M059J (cell line): ENCODE results near the gene SERPINE2. TPM values are rescaled to one million over a fixed set of nuclear protein-coding genes. Genes with fewer than 3 reads are reported as not detected.

Experiments
- DNase-seq: peaks from one replicate; pipeline ENCODE4 v3.0.0-alpha.2; 2012; ENCODE audit warnings: low read depth
- total RNA-seq: library from RNA; depleted of rRNA; stranded (reverse); fragments of >200 nt; shearing (Covaris generic); gene quantifications from 2 replicates; pipeline ENCODE4 v1.2.3, GENCODE V29; 2014; rRNA removed

Gene SERPINE2, protein sequence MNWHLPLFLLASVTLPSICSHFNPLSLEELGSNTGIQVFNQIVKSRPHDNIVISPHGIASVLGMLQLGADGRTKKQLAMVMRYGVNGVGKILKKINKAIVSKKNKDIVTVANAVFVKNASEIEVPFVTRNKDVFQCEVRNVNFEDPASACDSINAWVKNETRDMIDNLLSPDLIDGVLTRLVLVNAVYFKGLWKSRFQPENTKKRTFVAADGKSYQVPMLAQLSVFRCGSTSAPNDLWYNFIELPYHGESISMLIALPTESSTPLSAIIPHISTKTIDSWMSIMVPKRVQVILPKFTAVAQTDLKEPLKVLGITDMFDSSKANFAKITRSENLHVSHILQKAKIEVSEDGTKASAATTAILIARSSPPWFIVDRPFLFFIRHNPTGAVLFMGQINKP
- total RNA-seq = 231 and 246 TPM in 2 replicates

DNA sequence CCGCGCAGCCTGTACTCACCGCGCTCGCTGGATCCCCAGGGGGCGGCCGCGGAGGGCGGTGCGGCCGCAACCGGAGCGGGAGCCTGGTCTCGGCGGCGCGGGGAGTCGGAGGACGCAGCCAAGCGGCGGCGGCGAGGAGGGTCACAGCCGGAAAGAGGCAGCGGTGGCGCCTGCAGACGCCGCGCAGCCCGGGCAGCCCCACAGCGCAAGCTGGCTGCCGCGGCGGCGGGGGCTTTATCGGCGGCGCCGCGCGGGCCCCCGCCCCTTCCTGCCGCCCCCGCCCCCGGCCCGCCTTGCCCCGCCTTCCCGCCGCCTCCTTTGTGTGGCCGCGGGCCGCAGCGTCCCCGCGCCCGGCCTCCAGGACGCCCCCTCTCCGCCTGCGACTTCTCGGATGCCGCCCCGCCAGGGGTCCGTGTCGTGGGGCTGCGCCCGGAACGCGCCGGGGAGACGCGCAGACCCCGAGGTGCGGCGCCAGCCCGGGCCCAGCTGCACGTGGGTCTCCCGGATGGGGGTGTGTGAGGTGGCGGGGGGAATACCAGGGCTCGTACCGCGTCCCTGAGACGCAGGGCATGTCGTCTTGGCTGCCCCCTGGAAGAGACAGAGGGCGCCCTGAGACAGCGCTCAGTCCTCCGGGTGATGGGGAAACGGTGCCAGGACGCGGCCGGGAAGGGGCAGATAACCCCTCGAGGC is at the start of gene SERPINE2:
SERPINE2 (minus strand) TSS at position 207 of the 690 bp plus-strand sequence. CDS start 37,386 bp downstream, outside the sequence.
- peak; percentile 80 for DNase-seq

DNA sequence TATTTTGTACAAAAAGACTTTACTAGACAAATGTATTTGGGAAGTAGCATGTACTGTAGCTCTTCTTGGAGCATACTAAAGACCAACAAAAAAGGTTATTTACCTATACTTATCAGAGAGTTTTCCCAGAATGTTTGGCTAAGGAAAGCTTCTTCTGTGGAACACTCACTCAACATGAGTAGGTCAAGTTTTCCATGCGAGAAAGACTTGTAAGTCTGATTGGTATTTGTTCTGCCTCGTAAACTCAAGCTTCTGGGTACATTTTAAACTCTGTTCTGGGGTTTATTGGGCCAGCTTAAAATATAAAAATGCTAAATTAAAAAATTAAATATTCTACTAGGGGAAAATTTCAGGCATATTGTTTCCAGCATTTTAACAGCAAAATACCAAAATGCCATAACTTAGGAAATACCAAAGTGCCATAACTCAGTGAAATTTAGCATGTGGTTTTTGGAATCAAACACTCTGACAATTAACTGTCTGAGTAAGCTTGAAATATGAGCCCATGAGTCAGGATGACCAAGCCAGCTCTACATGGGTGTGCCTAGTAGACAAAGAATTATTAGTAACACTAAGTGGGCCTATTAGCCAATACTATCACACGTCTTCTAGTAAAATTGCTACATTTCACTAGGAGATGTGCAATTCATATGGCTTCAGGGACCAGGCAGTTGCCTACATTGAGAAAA is 47.3 kb upstream of the SERPINE2 start:
- peak; percentile 91 for DNase-seq

DNA sequence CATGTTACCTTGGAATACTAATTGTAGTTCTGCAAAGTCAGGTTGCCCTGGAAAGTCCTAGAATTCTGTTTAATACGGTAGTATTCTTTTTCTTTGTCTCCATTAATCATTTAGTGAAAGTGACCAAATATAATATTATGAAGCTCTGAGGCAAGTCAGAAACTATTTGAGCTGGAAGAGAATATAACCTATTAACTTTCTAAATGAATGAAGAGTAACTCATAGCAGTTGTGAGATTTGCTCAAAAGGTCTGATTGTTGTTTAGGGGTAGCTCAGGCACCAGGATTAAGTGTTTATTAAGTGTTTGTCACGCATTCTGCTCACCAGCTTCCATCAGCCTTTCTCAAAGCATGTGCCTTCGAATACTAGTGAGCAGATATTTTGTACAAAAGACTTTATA is 46.7 kb upstream of the SERPINE2 start:
- no peak for DNase-seq

DNA sequence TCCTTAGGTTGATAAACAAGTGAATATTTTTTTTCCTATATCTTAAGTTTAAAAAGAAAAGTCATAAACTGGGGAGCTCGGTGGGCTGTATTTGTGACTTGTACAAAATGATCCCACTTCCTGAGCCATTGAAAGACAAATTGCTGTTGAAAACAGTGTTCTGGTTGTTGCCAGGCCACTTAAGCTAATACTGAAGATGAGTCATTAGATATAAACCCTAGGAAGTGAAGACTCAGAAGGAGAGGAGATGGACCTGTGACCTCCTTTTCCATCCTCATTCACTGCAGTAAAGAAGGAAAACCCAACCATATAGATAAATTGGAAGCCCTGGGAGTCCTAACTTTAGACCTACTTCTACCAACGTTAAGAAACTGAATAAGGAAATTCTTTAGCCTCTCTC is 46.2 kb upstream of the SERPINE2 start:
- peak; percentile 77 for DNase-seq

DNA sequence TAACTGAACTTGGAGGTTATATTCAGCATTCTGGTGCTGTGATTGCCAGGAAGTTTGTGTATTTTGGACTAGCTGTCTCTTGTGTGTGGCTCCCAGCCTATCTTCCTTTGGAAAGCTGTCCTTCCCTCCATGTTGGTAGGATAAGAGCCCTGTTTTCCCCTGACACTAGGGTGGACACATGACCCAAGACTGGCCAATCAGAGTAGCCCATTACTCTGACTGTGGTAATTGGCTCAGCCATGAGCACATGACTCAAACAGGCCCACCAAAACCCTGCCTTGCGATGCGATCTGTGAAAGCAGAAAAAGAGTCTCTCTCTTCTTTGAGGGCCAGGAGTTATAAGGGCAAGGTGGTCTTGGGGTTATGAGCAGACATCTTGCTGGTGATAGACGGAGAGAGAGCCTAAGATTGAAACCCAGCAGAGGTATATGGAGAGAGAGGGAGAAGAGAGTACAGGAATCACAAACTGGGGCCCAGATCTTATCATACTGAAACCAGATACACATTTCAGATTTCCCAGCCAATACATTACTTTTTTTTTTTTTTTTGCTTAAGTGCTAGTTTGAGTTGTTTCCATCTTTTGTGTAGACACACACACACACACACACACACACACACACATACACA is 45.3 kb upstream of the SERPINE2 start:
- DNase-seq = peak; percentile 15

DNA sequence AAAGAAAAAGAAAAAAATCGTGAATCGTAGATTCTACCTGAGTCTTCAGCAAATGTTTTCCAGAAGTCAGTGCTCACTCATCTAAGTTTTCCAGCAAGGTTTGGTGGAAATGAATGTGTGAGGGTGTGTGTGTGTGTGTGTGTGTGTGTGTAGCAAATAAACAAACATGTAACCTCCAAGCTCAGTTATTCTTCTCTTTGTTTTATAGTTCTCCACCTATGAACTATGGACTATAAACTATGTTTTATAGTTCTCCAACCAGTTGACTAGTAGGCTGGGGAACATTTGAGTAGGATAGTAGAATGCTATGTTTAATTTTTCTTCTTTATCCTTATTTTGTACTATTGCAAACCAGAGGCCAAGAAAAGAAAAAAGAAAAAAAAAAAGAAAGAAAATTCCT is 44.6 kb upstream of the SERPINE2 start:
- peak; percentile 5 for DNase-seq

DNA sequence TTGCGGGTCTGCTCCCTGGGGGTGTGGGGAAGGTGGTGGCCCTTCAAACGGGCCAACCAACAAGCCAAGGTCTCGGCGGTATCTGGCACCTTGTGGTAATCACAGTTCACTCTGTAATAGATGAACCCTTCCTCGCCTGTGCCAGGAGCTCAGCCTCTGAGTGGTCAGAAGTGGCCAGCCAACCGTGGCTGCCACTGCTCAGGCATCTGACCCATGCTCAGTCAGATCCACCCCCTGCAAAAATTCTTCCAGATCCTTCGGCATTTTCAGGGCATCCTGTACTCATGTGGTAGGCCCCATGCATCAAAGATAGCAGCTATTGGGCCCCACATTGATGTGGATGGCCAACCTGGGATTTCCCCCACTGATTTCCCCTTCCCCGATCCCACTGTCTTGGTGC is 39.6 kb upstream of the SERPINE2 start:
- no peak for DNase-seq

DNA sequence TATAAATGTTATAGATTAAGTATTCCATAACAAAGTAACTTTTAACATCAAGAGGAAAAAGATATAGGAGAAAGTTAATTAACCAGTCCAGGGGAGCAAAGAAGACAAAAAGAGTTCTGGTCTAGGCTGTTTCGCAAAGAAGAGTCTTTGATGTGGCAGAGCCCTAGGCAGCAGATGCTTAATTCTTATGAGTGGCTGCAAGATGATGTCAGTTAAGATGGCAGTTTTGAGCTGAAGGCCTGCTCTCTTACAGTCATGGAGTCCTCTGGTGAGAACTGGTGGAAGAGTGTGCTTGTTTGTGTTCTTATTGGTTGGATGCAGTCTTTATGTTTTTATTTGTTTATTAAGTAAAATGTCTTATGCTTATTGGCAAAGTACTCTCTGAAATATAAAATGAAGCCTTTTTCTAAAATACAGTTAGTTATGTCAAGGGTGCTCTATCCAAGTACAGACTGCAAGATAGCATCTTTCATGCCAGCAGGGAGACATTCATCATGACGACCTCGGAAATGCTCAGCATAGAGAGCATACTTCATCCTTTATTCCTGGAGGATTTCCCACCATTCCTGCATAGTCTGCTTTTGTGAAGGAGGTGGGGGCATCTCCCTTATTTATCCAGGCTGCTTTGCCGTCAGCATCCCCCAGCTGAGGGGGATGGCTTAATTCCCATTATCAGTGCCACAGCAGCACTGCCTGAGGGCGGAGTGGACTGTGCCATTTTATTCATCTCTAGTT is 38.9 kb upstream of the SERPINE2 start:
- no peak for DNase-seq

DNA sequence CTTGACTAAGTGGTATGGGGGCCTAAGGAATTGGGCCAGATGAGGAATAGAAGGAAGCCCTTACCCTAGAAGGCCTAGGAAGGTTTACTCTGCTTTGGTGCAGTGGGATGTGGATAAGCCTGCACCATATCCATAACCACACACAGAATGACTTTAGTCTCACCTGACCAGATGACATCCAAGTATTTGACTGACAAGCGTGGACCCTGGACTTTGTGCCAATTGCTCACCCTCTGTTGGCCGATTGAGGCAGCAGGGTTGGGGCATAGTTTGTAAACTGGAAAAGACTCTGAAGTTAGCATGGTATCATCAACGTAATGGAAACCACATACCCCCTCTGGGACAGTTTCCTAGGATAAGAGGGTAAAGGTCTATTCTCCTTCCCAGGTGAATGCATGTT is 36.5 kb upstream of the SERPINE2 start:
- DNase-seq = no peak

DNA sequence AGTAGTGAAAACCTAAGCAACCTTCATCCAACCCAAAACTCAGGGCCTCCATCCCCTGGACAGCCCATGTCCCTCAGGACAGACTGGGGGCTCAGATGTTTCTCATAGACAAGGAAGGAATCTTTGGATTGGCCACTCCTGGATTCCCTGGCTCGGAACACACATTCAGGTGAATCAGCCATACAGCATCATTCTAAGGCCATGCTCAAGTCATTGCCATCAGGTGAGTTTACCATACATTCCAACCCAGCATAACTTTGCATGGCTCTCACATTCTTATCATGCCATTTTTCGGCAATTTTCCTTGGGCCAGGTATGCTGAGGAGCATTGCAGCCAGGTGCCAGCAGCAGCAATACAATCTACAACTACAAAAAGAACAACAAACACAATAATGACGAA is 34.6 kb upstream of the SERPINE2 start:
- DNase-seq = no peak

DNA sequence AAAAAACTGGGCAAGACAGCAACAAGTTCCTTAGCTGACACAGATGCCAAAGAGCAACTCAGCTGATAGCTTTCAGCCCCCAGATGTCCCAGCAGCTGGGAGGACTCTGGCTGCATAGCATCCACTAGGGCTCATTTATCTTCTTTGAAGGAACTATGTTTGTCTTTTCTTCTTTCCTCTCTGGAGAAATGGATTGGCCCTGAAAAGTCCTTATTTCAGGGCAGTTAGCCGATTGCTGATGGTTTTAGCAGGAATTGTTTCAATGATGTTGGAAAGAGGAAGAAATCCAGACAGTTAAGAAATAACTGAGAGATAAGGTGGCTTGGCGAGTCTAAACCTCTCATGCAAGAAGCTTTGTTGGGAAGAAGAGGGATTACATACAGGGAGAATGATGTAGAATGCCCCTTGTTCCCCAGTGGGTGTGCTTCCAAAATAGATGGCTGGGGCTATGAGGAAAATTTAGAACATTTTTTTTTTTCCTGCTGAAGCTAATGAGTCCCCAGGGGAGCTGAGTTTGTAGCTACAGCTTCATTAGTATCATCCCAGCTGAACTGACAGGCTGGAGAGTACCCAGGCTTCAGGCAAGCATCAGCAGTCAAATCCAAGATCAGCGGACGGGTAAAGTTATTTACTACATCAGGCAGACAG is 33.6 kb upstream of the SERPINE2 start:
- no peak for DNase-seq

DNA sequence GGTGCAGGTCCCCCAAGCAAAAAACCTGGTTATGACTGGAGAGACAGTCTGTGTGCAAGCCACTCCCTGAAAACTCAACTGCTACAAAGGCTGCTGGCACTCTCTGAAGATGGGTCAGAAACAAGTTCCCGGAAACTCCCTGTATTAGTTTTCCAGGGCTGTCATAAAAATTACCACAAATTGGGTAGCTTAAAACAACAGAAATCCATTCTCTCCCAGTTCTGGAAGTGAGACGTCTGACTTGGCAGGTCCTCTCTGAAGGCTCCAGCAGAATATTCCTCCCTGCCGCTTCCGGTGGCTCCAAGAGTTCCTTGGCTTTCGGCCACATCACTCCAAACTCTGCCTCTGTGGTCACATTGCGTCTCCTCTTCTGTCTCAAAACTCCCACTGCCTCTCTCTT is 30.1 kb upstream of the SERPINE2 start:
- peak; percentile 25 for DNase-seq

DNA sequence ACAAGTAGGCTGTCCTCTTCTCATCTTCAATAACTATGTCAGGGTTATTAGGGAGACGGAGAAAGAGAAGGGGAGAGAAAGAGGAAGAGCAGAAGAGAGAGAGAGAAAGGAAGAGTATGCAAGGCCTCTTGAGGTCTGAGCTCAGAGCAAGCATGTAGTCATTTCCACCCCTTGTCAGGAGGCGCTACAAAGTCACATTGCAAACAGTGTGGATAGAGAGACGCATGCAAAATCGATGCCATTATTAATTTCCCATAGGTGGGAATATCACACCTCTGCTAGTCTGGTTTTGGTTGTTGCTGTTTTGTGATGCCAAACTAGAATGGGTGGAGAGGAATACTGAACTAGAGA is 24.2 kb upstream of the SERPINE2 start:
- no peak for DNase-seq

DNA sequence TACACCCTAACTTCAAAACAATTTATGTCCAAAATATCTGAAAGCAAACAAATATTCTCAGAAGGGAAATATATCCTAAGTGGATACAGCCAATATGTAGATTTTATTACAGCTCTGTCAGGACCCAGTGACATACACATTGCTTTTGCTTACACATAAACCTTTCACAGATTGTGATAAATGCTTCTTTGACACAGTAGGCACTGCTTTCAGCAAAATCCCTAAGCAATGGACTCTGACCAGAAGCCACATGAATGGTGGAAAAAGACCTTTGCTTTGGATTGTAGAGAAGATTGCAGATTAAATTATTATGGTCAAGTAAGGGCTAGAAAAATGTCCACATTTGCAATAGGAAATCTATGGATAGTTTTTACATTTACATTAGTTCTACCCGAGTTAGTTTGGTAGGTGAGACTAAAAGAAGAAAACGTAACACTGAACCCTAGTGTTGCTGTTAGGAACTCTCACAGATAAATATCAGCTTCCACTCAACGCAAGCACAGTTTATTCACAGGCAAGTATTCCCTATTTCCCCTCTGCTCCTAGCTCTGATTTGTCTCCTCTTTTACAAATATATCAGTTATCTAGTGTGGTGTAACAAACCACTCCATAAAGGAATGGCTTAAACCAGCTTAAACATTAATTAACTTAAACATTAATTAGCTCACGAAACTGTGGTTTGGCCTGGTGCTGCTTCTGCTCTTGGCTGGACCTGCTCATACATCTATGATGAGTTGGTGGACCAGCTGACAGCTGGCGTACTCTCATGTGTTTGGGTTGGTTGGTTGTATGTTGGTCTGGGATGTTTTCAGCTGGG is 23.6 kb upstream of the SERPINE2 start:
- no peak for DNase-seq

DNA sequence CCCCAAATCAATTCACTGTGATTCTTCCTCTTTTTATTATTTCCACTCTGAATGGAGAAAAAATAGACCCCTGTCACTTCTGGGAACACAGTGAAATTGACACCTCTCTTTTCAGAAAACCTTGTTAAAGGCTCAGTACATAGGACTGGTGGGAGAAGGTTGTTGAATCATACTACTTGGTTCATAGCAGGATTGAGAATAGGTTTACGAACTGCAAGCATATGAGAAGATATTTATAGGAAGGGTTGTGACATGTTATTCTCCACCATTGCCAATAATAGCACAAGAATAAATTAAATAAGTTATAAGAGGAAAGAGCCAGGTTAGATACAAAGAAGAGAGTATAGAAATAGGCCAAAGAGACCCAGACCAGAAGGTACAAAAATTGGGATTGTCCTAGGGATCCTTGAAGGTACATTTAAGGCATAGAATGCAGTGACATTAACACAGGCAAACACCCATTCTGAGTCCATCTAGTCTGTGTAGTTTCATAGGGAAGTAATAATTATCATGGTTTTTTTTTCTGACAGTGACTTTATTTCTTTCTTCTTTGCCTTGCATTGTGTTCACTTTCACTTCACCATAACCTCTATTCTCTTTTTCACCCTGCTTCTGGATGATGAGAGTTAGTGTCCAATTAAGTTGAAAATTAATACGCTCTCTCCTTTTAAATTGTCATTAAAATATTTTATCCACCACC is 21.8 kb upstream of the SERPINE2 start:
- DNase-seq = no peak

DNA sequence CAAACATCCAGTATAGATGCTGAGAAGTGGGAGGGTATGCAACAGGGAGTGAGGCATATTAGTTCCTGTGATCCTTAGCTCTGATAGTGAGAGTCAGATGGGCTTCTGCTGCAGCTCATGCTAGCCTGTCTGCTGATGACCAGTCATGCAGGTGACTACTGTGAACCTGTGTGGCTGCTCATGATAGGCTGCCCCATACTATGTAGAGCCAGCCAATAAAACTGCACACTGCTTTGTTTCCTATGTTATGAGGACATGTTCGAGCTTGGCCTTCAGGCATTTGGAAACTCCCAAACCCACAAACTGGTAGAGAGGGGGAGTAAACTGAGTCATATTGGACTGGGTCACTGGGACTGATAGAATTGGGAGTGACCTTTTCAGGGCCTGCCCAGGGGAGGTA is 20.1 kb upstream of the SERPINE2 start:
- no peak for DNase-seq

DNA sequence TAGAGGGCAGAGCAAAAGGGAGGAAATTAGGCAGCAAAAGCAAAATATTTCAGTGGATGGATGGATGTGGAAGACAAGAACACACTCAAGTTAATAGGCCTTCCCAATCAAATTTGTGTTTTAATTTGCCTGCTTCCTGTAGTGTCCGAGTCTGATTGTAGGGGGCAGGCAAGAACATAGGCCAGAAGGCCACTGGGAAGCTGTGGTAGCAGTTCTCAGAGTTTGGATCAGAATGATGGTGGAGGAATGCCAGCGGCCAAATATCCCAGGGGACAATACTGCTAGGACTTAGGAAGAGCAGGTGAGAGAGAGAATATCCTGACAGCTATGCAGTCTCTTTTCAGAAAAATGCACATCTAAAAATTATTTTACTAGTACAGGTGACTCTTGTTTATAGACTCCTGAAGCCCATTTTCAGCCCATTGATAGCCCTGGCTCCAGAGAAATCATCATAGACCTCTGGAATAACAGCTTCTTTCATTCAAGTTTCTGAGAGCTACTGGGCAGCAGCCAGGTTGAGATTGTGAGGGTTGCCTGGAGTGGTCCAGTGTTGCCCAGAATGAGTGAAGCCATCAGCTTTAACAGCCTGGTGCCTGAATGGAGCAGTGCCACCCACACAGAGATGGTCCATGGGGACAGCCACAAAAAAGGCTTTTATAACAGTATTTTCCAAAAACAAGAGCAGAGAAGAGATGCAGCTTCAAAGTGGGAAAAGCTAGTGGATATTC is 19.1 kb upstream of the SERPINE2 start:
- DNase-seq = no peak

DNA sequence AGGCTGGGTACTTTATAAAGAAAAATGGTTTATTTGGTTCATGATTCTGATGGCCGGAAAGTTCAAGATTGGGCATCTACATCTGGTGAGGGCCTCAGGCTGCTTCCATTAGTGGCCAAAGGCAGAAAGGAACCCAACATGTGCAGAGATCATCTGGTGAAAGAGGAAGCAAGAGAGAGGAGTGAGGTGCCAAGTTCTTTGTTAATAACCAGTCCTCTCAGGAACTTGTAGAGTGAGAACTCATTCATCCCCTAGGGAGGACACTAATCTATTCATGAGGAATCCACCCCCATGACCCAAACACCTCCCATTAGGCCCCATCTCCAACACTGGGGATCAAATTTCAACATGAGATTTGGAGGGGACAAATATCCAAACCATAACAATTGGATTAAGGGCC is 17.8 kb upstream of the SERPINE2 start:
- DNase-seq = no peak

DNA sequence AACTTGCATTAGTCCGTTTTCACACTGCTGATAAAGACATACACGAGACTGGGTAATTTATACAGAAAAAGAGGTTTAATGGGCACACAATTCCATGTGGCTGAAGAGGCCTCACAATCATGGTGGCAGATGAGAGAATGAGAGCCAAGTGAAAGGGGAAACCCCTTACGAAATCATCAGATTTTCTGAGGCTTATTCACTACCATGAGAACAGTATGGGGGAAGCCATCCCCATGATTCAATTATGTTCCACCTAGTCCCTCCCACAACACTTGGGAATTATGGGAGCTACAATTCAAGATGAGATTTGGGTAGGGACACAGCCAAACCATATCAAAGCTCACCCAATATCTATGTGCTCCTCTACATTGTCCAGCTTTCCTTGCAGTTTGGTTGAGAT is 16.0 kb upstream of the SERPINE2 start:
- peak; percentile 5 for DNase-seq
